SH-SY5Y (cell line): ENCODE results near the gene FBH1.

Experiments used
- GATA2 ChIP-seq: IDR thresholded peaks from 2 replicates; pipeline ENCODE4 v1.6.1; 2011; ENCODE audit warnings: mild to moderate bottlenecking, low read depth, low read length
- GATA3 ChIP-seq: IDR thresholded peaks from 2 replicates; pipeline ENCODE4 v1.6.1; 2011; ENCODE audit warnings: low read depth, mild to moderate bottlenecking, low read length, moderate library complexity

GRCh38 chr10:5945190-5945509 is 55.1 kb downstream of the FBH1 start:
- no peak for TF ChIP-seq GATA3
- TF ChIP-seq GATA2: no peak
